Liver (tissue), 9 donors: Measurements from ENCODE around the gene CBX4. TPM values are rescaled to one million over a fixed set of nuclear protein-coding genes. Genes with fewer than 3 reads are reported as not detected.

ENCODE experiments used
- DNase-seq: peaks from one replicate; pipeline ENCODE4 v3.0.0-alpha.2; 2017; ENCODE audit warnings: low spot score
- H3K27ac ChIP-seq, 2 donors: one replicate each; pipeline ENCODE4 v1.7.0; 2013; ENCODE audit warnings: inconsistent platforms in 2 of 2, low read length in 2 of 2, control low read depth in 1 of 2, low read depth in 1 of 2, mild to moderate bottlenecking in 1 of 2
- H3K27me3 ChIP-seq, 4 donors: one replicate each; pipeline versions ENCODE4 v1.6.1 to v1.7.0; 2013; ENCODE audit warnings: low read length in 3 of 4, inconsistent platforms in 1 of 4, mild to moderate bottlenecking in 1 of 4, moderate library complexity in 1 of 4; ENCODE audit not compliant: control insufficient read depth in 4 of 4, insufficient read depth in 4 of 4
- H3K36me3 ChIP-seq, 4 donors: one replicate each; pipeline versions ENCODE4 v1.6.1 to v1.7.0; 2013; ENCODE audit warnings: low read length in 3 of 4, mild to moderate bottlenecking in 3 of 4, low read depth in 1 of 4, moderate library complexity in 1 of 4; ENCODE audit not compliant: control insufficient read depth in 4 of 4, insufficient read depth in 3 of 4
- H3K4me1 ChIP-seq, 4 donors: one replicate each; pipeline versions ENCODE4 v1.6.1 to v1.7.0; 2013; ENCODE audit warnings: low read length in 3 of 4, mild to moderate bottlenecking in 3 of 4, moderate library complexity in 1 of 4; ENCODE audit not compliant: control insufficient read depth in 4 of 4, insufficient read depth in 4 of 4
- H3K4me3 ChIP-seq, 3 donors: one replicate each; pipeline versions ENCODE4 v1.6.1 to v1.7.0; 2013; ENCODE audit warnings: low read length in 3 of 3, control low read depth in 1 of 3, low read depth in 1 of 3, mild to moderate bottlenecking in 1 of 3
- H3K9ac ChIP-seq, 2 donors: one replicate each; pipeline ENCODE4 v1.7.0; 2013; ENCODE audit warnings: low read length in 2 of 2, mild to moderate bottlenecking in 2 of 2, moderate library complexity in 2 of 2, control low read depth in 1 of 2, low read depth in 1 of 2
- H3K9me3 ChIP-seq, 4 donors: one replicate each; pipeline versions ENCODE4 v1.6.1 to v1.7.0; 2013; ENCODE audit warnings: low read length in 3 of 4; ENCODE audit not compliant: control insufficient read depth in 4 of 4
- EGR1 ChIP-seq, 2 donors: IDR thresholded peaks; 2 replicates each; pipeline ENCODE4 v1.6.1; 2016 to 2018; ENCODE audit warnings: antibody characterized with exemption in 2 of 2, low read depth in 2 of 2
- FOXA1 ChIP-seq: IDR thresholded peaks from 2 replicates; pipeline ENCODE4 v1.6.1; 2016; ENCODE audit warnings: antibody characterized with exemption
- FOXA2 ChIP-seq: IDR thresholded peaks from 2 replicates; pipeline ENCODE4 v1.6.1; 2016; ENCODE audit warnings: antibody characterized with exemption
- GABPA ChIP-seq, 2 donors: IDR thresholded peaks in 1 of 2; conservative IDR thresholded peaks in 1 of 2; 2 replicates each; pipeline ENCODE4 v1.6.1; 2016; ENCODE audit warnings: antibody characterized with exemption in 2 of 2, mild to moderate bottlenecking in 1 of 2, moderate library complexity in 1 of 2
- HNF4A ChIP-seq, 2 donors: conservative IDR thresholded peaks; 2 replicates each; pipeline ENCODE4 v1.6.1; 2016; ENCODE audit warnings: antibody characterized with exemption in 2 of 2, mild to moderate bottlenecking in 2 of 2
- HNF4G ChIP-seq: IDR thresholded peaks from 2 replicates; pipeline ENCODE4 v1.6.1; 2016; ENCODE audit warnings: antibody characterized with exemption
- NR2F2 ChIP-seq: IDR thresholded peaks from 2 replicates; pipeline ENCODE4 v1.6.1; 2016; ENCODE audit warnings: antibody characterized with exemption
- RAD21 ChIP-seq, 2 donors: IDR thresholded peaks; 2 replicates each; pipeline ENCODE4 v1.6.1; 2016; ENCODE audit warnings: antibody characterized with exemption in 2 of 2, mild to moderate bottlenecking in 2 of 2
- RXRA ChIP-seq, 2 donors: IDR thresholded peaks; 2 replicates each; pipeline ENCODE4 v1.6.1; 2017 to 2018; ENCODE audit warnings: antibody characterized with exemption in 2 of 2, mild to moderate bottlenecking in 1 of 2
- SP1 ChIP-seq: IDR thresholded peaks from 2 replicates; pipeline ENCODE4 v1.6.1; 2018; ENCODE audit warnings: antibody characterized with exemption, mild to moderate bottlenecking
- WGBS: extraction: QIAGEN DNeasy Blood & Tissue Kit; methylation state at CpG from one replicate; pipeline ENCODE4 v1.1.7; 2013; 5-methylcytosine and 5-hydroxymethylcytosine counted together
- polyA plus RNA-seq, 2 donors: library from polyadenylated mRNA; stranded (reverse) in 1 of 2; unstranded in 1 of 2; fragments of 200-250 nt in 1 of 2; fragments of >200 nt in 1 of 2; fragmentation: Nextera tagmentation in 1 of 2; extraction: Ambion mirVana in 1 of 2; gene quantifications; one replicate each; pipeline versions ENCODE4 v1.2.1 to v1.2.3, GENCODE V29; 2013 to 2015
- total RNA-seq, 2 donors: library from RNA; depleted of rRNA; stranded (reverse); fragments of >200 nt; gene quantifications; one replicate each; pipeline ENCODE4 v1.2.3, GENCODE V29; 2014
- TF ChIP-seq, protein P1 (sequence below): IDR thresholded peaks from 2 replicates; pipeline ENCODE4 v1.6.1; 2016; ENCODE audit warnings: antibody characterized with exemption, mild to moderate bottlenecking
- TF ChIP-seq, protein P2 (sequence below): IDR thresholded peaks from 2 replicates; pipeline ENCODE4 v1.6.1; 2016; ENCODE audit warnings: antibody characterized with exemption
- TF ChIP-seq, protein P3 (sequence below): fragments of 150-350 bp; IDR thresholded peaks from 2 replicates; pipeline ENCODE4 v1.5.1; 2017; ENCODE audit warnings: improper control_type of control experiment, low read depth, low read length; ENCODE audit not compliant: missing input control
- TF ChIP-seq, protein P4 (sequence below): IDR thresholded peaks from 2 replicates; pipeline ENCODE4 v1.6.1; 2016; ENCODE audit warnings: antibody characterized with exemption
- donor health status: healthy.
- donor health status: healthy.
- donor health status: healthy.
- donor health status: healthy.
- donor health status: healthy.

The CBX4 gene
- total and polyA plus RNA-seq, 4 donors = 4.8 to 8.9 (median 6.3) TPM

DNA sequence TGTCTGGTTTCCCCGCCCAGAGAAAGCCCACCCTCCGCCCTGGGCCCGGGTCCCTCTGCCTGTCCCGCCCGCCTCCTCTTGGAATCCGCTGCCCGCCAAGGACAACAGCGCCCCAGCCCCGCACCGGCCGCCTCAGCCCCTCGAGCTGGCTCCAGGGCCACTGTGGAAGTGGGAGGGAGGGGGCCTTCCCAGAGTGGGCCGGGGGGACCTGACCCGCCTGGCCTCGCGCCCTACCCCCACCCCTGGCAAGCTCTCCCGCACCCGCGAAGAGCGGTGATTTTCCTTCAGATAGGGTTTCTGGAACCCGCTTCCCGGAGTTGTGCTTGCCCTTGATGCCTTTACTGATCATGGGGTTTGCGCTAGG is 40.1 kb downstream of the CBX4 start (continued):
- TF ChIP-seq, protein P1, sequence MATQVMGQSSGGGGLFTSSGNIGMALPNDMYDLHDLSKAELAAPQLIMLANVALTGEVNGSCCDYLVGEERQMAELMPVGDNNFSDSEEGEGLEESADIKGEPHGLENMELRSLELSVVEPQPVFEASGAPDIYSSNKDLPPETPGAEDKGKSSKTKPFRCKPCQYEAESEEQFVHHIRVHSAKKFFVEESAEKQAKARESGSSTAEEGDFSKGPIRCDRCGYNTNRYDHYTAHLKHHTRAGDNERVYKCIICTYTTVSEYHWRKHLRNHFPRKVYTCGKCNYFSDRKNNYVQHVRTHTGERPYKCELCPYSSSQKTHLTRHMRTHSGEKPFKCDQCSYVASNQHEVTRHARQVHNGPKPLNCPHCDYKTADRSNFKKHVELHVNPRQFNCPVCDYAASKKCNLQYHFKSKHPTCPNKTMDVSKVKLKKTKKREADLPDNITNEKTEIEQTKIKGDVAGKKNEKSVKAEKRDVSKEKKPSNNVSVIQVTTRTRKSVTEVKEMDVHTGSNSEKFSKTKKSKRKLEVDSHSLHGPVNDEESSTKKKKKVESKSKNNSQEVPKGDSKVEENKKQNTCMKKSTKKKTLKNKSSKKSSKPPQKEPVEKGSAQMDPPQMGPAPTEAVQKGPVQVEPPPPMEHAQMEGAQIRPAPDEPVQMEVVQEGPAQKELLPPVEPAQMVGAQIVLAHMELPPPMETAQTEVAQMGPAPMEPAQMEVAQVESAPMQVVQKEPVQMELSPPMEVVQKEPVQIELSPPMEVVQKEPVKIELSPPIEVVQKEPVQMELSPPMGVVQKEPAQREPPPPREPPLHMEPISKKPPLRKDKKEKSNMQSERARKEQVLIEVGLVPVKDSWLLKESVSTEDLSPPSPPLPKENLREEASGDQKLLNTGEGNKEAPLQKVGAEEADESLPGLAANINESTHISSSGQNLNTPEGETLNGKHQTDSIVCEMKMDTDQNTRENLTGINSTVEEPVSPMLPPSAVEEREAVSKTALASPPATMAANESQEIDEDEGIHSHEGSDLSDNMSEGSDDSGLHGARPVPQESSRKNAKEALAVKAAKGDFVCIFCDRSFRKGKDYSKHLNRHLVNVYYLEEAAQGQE = no peak
- TF ChIP-seq EGR1 (IDR thresholded peaks at IDR 0.05; ENCODE audit: low read depth in 2 of 2) (no peak), RXRA (IDR thresholded peaks at IDR 0.05) (no peak), NR2F2 (no peak), GABPA (IDR thresholded peaks at IDR 0.05 in 1 of 2, conservative IDR thresholded peaks at IDR 0.05 in 1 of 2) (no peak), RAD21 (IDR thresholded peaks at IDR 0.05) (no peak), SP1 (no peak)
- TF ChIP-seq, protein P2, sequence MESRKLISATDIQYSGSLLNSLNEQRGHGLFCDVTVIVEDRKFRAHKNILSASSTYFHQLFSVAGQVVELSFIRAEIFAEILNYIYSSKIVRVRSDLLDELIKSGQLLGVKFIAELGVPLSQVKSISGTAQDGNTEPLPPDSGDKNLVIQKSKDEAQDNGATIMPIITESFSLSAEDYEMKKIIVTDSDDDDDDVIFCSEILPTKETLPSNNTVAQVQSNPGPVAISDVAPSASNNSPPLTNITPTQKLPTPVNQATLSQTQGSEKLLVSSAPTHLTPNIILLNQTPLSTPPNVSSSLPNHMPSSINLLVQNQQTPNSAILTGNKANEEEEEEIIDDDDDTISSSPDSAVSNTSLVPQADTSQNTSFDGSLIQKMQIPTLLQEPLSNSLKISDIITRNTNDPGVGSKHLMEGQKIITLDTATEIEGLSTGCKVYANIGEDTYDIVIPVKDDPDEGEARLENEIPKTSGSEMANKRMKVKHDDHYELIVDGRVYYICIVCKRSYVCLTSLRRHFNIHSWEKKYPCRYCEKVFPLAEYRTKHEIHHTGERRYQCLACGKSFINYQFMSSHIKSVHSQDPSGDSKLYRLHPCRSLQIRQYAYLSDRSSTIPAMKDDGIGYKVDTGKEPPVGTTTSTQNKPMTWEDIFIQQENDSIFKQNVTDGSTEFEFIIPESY = no peak

DNA sequence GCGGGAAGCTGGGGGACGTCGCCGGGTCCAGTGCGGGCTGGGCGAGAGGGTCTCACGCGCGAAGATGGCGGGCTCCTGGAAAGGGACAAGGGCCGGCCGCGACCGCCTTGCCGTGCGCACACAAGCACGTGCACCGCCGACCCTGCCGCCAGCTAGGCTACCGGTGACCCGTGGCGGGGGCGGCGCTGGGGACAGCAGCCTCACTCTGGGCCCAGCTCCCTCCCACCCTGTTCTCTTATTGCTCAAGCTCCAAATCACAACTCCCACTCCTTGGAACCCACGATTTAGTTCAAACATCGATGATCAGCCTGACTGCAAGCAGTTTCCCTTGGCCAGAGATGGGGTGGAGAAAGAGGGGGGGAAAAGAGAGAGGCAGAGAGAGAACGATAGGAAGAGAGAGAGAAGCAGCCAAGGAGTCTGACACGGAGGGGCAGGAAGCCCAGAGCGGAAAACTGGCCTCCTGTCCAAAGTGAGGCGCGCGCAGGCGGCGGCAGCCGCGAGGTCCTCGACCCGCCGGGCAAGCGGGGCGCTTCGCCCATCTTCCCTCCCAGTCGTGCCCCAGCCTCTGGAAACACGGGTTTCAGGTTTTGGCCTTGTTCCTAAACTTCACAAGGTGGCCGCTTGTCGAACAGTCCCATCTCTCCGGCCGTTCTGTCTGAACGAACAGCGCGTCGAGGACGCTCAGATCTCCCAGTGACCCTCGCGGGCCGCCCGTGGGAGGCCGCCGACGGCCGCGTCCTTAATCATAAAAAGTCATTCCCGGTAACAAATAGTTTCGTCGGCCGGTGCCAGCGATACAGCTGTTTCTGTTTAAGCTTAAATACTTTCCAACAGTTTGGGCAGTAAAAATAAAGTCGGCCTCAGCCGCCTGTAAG is 40.7 kb downstream of the CBX4 start:
- Histone ChIP-seq H3K27me3 (peaks cover 3 to 33% (median 15%) of the 10 kb centered on the region in 4 donors), H3K9me3 (peaks cover 0 to 1% (median 0%) of the 10 kb centered on the region in 4 donors), H3K36me3 (peaks cover 0 to 6% (median 0%) of the 10 kb centered on the region in 4 donors), H3K27ac (no peak overlapping the region), H3K4me1 (peaks cover 12 to 45% (median 20%) of the 10 kb centered on the region in 4 donors), H3K4me3 (peak overlapping the region in 1 of 3 donors; percentile 76), H3K9ac (no peak overlapping the region)
- DNase-seq = no peak
- peak; percentile 6 to 57 for TF ChIP-seq RXRA (IDR thresholded peaks at IDR 0.05)
- no peak for TF ChIP-seq NR2F2
- WGBS = 3% methylated on average over 70 of the region's 70 CpGs

DNA sequence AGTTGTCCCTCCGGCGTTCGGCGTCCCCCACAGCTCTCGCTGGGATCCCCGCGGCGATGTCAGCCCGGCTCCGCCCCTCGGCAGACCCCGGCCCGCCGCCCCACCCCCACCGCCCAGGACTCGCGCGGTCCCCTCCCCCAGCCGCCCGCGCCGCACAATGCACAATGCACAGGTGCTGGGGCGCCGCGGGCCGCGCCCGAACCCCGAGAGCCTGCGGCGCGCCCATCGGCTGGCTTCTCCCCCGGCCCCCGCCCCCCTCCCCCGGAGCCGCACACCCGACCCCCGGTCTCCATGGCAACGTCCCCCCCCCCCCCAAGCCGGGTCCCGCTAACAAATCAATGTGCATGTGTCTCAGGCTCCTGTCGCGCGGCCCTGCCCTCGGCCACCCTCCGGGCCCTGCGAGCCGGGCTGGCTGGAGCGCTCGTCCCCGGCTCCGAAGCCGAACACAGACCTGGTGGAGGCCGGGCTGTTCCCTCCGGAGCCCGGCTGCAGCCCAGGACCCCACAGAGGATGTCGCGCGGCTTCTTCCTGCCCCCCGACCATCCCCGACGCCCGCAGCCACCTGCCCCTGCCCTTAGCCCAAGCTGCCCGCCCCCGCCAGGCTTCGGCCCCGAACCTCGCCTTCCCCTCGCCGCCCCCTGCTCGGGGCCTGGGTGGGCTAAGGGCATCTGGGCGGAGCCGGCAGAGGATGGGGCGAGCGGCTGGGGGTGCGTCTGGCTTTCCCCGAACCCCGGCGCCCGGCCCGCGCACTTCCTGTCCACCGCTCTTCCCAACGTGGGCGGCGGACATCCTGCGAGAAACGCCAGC is 41.5 kb downstream of the CBX4 start:
- Histone ChIP-seq H3K27me3 (peaks cover 0 to 28% (median 14%) of the 10 kb centered on the region in 4 donors), H3K9me3 (no peaks in the 10 kb centered on the region), H3K9ac (no peak overlapping the region), H3K36me3 (peaks cover 0 to 6% (median 0%) of the 10 kb centered on the region in 4 donors), H3K4me1 (peaks cover 12 to 41% (median 20%) of the 10 kb centered on the region in 4 donors), H3K27ac (no peak overlapping the region), H3K4me3 (peak overlapping the region in 1 of 3 donors; percentile 76)
- 2% methylated on average over 89 of the region's 89 CpGs for WGBS
- no peak for DNase-seq
- TF ChIP-seq RAD21 (IDR thresholded peaks at IDR 0.05) (no peak), RXRA (IDR thresholded peaks at IDR 0.05) (no peak), FOXA1 (no peak), HNF4G (no peak), FOXA2 (no peak), HNF4A (conservative IDR thresholded peaks at IDR 0.05) (no peak)
- TF ChIP-seq, protein P3, sequence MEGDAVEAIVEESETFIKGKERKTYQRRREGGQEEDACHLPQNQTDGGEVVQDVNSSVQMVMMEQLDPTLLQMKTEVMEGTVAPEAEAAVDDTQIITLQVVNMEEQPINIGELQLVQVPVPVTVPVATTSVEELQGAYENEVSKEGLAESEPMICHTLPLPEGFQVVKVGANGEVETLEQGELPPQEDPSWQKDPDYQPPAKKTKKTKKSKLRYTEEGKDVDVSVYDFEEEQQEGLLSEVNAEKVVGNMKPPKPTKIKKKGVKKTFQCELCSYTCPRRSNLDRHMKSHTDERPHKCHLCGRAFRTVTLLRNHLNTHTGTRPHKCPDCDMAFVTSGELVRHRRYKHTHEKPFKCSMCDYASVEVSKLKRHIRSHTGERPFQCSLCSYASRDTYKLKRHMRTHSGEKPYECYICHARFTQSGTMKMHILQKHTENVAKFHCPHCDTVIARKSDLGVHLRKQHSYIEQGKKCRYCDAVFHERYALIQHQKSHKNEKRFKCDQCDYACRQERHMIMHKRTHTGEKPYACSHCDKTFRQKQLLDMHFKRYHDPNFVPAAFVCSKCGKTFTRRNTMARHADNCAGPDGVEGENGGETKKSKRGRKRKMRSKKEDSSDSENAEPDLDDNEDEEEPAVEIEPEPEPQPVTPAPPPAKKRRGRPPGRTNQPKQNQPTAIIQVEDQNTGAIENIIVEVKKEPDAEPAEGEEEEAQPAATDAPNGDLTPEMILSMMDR = no peak
- TF ChIP-seq, protein P2 = no peak
- TF ChIP-seq, protein P4, sequence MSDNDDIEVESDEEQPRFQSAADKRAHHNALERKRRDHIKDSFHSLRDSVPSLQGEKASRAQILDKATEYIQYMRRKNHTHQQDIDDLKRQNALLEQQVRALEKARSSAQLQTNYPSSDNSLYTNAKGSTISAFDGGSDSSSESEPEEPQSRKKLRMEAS = no peak
